ENCODE measurements around the gene SHISA4. TPM values are rescaled to one million over a fixed set of nuclear protein-coding genes. Genes with fewer than 3 reads are reported as not detected.
"Not testable (repeated sequence)": the region's sequence is repeated elsewhere in the genome, so short reads cannot be mapped to it uniquely, and the experiment has no call there.

The SHISA4 gene
- total RNA-seq, 1 donor from 2014 or later: 1.8 TPM

DNA sequence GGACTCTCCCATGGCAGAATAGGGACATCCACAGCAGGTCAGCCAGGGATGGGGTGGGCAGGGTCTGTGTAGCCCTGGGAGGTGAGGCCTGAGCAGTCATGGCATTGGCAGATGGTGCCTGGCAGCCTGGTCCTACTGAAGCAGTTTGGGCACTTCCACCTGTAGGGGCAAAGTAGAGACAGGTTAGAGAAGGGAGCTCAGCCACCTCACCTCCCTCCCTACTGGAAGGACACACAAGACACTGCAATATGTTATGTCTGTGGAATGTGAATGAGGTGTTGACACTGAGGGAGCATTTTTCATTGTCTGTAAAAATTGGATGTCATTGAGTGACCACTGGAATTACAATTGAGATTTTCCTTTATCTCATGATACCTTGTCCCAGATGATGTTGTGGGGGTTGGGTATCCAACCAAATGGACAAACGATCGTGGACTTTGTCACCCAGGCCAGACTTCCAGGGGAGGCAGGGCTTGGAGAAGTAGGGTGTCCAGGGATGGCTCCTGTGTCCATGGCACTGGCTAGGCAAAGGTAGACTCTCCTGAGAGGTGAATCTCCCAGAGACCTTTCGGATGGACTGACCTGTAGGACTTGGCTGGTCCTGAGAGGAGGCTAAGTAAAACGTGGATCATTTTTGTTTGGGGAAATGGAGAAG is 9.7 kb downstream of the SHISA4 start:
- intact Hi-C loops (cut with micrococcal nuclease): no loop called here

DNA sequence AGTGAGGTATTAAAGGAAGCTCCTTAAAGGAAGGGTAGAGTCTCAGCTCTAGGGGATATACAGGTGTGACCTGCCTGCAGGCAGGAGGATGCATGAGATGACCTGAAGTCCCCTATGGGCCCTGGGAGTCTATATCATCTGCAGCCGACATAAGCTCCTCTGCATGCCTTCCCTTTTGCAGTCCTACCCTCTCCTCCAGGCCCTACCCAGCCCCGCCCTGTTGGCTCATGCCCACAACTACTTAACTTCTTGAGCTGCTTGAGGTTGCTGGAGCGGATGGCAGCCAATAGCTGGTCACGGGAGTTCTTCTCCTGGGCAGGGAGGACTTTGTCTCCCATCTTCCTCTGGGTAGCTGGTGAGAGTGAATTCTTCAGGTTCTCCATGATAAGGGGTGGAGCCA is 10.3 kb downstream of the SHISA4 start:
- intact Hi-C loops (cut with micrococcal nuclease): no loop called here

DNA sequence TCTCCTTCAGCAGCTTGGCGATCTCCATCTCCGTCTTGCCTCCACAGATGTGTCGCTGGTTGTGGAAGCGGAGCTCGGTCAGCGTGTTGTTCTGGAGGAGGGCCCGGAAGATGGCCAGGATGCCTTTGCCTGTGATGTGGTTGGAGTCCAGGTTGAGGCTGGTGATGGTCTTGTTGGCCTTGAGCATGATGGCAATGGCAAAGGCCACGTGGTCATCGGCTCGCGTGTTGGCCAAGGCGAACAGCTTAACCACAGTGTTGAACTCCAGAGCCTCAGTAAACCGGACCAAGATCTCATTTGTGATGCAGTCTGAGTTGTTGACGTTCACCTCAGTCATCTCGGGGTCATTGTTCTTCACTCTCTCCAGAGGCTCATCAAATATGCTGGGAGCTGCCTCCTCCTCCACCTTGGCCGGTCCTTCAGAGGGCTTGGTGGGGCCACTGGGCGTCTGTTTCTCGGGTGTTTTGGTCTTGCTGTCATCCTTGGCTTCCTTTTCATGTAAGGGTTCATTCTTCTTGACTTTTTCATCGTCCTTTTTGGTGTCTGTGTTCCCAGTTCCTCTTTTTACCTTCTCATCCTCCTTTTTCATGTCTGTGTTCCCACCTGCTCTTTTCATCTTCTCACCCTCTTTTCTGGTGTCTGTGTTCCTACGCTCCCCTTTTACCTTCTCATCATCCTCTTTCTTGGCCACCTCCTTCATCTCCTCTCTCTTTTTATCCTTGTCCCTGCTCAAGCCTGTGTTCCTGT is 11.2 kb downstream of the SHISA4 start:
- intact Hi-C loops (cut with micrococcal nuclease): no loop called here

DNA sequence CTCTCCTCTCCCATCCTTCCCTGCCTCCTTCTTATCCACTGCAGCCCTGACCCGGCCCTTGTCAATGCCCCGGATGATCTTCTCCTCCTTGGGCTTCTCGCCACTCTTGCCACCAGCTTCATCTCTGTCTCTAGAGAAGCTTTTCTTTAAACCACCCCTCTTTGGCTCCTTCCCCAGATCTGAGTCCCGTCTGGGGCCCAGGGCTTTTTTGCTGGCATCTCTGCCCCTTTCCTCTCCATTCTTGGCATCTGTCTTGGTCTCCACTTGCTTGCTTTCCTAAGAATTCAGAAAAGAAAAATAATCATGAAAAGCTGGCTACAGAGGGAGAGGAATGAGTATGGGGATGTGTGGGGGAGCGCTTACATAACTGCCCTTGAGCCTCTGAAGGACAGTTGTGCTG is 11.8 kb downstream of the SHISA4 start:
- intact Hi-C loops (cut with micrococcal nuclease): no loop called here

DNA sequence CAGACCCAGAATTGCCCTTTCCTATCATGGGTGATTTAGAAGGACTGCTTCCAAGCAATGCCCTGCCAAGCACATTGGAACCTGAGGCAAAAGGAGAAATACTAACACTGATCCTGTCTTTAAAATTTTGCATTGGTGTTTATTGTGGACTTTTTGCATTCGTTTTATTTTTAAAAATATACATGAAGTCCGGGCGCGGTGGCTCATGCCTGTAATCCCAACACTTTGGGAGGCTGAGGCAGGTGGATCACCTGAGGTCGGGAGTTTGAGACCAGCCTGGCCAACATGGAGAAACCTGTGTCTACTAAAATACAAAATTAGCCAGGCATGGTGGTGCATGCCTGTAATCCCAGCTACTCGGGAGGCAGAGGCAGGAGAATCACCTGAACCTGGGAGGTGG is 12.3 kb downstream of the SHISA4 start:
- intact Hi-C loops (cut with micrococcal nuclease): not testable (repeated sequence)

DNA sequence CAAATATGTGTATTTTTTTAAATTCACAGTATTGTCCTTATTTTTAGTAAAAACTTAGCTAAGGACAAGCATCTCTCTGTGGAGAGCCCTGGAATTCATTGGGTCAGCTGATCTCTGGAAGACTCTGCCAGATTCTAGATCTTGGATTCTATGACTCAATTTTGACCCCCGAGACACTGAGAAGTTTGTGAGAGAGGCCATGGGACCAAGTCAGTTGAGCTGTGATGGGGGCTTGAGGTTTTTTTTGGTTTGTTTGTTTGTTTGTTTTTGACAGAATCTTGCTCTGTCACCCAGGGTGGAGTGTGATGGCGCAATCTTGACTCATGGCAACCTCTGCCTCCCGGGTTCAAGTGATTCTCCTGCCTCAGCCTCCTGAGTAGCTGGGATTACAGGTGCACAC is 13.5 kb downstream of the SHISA4 start:
- intact Hi-C loops (cut with micrococcal nuclease): no loop called here

DNA sequence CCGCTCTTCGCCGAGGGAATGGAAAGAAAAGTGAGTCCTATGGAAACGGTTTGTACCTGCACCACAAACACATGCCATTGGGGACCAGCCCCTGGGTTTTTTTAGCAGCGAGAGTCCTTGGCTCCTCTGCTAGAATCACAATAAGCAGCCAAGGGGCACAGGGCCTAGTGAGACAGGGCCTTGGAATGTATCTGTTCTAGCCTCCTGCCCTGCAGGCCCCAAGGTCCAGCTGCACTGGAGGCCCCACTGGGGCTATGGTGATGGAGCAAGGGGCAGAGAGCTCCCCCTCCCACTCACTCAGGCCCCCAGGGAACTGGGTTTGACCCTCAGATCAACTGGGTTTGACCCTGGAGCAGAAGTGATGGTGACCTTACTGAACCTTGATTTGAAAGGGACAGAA is 14.4 kb downstream of the SHISA4 start:
- intact Hi-C loops (cut with micrococcal nuclease): no loop called here

DNA sequence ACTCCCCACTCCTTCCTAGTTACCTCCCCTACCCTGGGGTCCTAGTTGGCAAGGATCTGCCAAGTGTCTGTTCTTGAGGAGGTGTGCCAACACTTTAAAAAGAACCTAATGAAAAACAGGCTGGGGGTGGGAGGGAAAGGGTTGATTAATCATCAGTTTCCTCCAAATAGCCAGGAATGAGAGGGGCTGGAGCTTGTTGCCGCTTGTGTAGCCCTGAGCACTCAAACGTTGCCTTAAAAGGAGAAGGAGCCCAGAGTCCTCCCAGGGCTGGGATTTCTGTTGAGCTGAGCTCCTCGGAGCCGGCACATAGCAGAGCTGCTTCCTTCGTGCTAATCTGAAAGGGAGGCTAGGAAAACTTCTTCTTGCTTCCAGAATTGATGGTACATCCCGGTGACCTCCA is 15.9 kb downstream of the SHISA4 start:
- intact Hi-C loops (cut with micrococcal nuclease): no loop called here

DNA sequence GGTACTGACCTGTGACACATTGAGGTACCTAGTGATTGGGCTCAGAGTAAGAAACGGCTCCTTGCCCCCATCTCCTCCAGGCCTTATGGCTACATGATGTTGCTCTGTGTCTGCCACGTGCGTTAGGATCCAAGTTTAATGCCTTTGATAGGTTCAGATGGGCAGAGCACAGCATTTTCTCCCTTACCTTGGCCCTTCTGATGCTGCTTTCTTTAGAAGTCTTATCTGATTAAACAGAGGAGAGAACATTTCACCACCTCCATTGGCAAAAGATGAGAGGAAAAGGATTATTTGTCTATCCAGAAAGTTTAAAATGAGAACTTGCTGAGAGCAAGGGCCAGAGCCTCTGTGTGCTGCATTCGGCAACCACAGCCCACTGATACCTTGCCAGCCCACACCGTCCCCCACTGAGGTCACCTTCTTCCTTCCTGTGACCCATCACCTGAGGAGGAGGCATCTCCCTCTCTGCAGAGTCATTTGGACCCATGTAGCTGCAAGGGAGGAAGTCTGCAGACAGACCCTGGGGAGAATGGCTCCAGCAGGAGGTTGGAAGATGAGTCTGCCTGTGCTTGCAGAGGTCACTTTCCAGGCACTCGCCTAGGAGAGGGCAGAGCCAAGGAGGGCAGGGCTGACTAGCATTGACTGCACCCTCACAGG is 16.7 kb downstream of the SHISA4 start:
- intact Hi-C loops (cut with micrococcal nuclease): no loop called here

DNA sequence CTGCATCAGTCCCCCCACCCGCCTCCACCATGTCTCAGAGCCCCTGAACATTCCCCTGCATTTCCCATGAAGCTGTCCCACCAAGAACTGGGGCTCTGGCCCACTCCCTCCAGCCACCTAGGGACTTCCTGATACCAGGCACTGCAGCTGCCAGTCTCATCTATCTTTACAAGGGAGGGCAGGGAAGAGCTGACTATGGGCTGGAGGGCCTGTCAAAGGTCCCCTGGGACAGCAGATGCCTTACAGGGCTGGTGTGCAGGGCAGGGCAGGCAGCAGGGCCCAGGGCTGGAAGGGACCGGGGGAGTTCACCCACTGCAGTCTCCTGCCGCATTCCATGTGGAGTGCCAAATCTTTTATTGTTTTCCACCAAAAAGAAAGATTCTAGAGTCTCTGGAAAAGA is 17.6 kb downstream of the SHISA4 start:
- intact Hi-C loops (cut with micrococcal nuclease): no loop called here

DNA sequence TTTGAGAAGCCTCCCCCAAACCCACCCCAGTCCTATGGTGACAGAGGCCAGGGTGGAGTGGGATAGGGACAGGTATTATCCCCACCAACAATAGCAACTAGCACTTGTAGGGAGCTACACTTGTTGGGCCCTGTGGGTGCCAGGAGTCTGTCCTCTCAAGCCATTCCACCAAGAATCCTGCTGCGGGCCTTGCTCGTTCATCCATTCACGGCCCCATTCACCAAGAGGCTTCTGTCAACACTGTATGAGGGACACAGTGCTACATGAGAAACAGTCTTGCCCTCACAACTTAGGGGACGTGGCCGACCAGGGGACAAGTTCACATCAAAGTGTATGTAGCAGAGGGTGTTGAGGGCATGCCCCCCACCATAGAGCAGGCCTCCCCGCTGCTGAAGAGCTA is 18.9 kb downstream of the SHISA4 start:
- intact Hi-C loops (cut with micrococcal nuclease): no loop called here

DNA sequence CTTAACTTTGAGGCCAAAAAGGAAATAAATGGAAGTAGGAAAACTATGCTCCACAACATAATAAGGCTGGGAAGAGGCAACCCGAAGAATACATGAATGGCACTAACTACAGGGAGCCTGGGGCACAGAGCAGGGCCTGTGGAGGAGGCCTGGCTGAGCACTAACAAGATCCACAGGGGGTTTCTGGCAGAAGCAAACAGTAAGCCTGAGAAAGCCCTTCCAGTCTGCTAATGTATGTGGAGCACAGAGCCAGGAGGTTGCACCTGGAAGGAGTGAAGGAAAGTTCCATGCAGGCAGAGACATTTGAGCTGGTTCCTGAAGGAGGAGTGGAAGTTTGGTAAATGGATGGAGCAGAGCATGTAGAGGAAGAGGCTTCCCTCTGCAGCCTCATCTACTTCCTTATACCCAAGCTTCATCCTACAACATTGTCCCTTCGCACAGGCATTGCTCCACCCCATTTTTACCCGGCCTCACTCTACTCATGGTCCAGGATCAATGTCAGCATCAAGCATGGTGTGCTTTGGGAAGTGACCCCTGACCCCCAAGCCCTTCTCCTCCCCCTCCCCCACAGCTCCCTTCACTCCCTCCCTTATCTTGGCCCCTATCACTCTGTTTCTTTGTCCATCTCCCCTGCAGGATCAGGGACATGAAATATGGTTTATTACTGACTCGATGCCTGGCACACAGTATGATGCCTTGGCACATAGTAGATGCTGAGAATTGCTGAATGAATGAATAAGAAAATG is 23.3 kb downstream of the SHISA4 start:
- intact Hi-C loops (cut with micrococcal nuclease): no loop called here

DNA sequence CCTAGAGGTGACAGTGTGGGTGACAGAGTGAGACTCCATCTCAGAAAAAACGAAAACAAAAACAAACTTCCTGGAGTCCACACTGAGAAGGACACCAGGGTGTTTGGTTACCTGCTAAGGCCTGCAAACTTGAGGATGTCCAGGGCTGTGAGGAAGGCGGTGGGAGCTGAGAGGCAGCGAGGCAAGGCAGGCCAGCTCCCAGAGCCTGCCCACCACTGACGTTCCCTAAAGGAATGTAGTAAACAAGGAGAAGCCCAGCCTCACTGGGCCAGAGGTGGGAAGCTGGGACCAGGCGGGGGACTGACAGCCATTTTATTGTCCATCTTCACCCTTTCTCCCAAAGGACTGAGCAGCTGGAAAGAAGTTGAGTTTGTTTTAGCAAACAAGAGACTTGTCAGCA is 24.1 kb downstream of the SHISA4 start:
- intact Hi-C loops (cut with micrococcal nuclease): no loop called here

DNA sequence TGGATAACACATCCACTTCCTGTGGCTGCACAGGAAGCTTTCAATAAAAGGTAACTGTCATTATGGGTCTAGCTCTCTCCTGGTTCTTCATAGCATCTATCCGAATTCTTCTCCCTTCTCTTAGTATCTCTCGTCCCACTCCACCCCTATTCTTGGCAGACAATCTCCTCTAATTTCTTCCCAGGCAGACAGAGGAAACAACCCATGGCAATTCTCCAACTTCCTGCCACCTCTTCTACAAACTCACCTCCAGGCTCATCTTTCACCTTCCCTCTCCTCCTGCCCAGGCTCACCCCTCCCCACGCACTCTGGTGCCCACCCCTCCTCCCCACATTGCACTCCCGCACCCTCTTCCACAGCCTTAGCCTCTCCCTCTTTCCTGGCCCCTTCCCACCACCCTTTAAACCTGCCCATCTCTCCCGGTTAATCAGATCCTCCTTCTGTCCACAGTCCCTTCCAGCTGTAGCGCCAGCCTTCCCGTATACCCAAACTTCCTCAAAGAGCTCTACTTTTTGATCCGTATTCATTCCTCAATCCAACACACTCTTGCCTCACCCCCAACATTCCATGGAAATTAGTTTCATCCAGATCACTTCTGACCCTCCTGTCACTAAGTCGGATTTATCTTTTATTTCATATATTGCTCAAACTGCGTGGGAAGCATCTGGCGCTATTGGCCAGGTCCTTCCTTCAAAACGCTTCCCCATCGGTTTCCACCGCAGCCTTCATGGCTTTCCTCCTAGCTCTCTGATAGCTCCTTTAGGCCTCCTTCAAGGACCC is 25.9 kb downstream of the SHISA4 start:
- intact Hi-C loops (cut with micrococcal nuclease): no loop called here

DNA sequence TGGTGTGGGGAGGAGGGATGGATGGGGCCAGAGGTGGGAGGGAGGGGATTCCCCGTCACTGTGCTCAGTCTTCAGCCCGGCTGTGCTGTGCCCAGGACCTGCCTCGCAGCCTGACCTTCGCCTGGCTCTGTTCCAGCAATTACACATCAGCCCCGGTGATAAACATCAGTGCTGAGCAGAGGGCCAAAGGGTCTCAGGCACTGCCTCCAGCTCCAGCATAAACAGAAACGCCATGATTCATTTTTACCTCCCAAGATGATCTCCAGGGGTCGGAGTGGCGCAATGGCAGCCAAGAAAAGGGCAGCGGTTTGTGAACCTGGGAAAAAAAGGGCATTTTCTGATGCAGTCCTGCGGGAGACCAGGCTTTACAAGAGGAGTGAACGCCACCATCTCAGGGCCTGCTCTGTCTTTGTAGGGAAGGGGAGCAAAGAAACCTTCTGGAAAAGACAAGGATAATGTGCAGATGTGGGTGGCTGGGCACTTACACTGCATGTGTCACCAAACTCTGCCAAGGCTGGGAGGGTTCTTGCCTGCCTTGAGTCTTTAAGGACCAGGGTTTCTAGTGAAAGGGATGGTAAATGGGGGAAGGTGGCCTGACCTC is 28.1 kb downstream of the SHISA4 start:
- intact Hi-C loops (cut with micrococcal nuclease): no loop called here

DNA sequence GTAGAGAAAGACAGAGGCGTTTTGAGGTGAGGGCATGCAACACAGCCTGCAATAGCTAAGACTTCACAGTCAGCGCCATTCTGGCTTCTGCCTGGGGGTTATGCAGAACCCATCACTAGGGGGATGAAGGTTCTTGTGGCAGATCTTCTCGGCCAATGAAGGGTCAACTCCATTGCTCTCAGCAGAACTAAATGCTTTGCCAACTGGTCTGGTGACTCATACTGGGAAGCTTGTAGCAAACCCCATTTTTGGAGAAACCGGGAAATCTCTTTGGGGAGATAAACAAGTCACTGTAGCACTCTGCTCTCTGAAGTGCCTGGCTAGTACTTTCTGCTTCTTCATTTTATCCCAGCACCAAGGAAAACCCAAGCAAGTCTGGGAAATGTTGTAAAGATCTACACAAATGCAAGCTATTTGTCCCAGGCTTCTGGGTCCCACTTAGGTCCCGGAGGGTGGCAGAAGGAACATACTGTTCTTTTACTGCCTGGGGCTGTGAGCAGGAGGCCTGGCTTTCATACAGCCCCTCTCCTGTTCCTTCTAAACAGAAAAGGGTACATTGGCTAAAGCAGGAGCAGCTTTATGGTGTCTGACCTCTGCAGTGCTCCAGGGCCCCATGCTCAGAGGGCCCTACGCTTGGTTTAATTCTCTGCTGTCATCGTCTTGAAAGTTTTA is 28.8 kb downstream of the SHISA4 start:
- intact Hi-C loops (cut with micrococcal nuclease): no loop called here

DNA sequence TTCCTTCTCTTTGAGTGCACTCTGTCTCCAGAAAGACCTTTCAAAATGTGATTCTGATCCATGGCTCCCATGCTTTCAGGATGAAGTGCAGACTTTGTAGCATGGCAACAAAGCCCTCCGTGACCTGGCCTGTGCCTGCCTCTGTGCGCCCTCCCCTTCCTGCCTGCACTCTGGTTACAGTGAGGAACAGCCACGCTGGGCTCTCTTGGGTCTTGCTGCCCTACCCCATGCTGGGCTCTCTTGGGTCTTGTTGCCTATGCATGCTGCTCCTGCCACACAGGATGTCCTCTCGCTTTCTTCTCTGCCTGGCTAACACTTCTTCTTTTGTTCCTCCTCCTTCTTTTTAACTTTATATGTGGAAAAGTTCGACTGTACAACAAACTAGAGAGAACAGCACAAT is 29.6 kb downstream of the SHISA4 start:
- intact Hi-C loops (cut with micrococcal nuclease): no loop called here

DNA sequence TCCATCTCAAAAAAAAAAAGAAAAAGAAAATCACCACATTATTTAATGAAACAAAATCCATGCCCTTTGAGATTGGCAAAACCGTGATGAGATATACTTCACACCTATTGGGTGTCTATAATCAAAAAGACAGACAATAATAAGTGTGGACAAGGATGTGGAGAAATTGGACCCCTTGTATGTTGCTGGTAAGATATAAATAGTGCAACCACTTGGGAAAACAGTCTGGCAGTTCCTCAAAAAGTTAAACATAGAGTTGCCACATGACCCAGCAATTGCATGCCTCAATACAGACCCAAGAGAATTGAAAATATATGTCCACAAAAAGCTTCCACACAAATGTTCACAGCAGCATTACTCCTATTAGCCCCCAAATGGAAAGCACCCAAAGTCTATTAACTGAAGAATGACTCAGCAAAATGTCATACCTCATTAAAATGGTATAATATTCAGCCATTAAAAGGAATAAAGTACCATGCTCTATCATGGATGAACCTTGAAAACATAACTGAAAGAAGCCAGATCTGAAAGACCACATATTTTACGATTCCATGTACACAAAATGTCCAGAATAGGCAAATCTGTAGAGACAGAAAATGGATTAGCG is 33.4 kb downstream of the SHISA4 start:
- intact Hi-C loops (cut with micrococcal nuclease): no loop called here

DNA sequence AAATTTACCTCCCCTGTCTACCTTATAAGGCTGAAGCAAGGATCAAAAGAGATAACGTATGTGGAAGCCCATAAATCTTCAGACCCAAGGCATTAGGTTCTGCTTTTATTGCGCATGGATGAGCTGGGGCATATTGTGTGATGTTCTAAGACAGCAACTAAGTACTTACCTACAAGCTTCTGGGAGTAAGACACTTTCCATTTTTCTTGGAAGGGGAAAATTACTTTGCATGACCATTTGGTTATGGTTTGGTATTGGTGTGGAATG is 36.5 kb downstream of the SHISA4 start:
- intact Hi-C loops (cut with micrococcal nuclease): no loop called here

DNA sequence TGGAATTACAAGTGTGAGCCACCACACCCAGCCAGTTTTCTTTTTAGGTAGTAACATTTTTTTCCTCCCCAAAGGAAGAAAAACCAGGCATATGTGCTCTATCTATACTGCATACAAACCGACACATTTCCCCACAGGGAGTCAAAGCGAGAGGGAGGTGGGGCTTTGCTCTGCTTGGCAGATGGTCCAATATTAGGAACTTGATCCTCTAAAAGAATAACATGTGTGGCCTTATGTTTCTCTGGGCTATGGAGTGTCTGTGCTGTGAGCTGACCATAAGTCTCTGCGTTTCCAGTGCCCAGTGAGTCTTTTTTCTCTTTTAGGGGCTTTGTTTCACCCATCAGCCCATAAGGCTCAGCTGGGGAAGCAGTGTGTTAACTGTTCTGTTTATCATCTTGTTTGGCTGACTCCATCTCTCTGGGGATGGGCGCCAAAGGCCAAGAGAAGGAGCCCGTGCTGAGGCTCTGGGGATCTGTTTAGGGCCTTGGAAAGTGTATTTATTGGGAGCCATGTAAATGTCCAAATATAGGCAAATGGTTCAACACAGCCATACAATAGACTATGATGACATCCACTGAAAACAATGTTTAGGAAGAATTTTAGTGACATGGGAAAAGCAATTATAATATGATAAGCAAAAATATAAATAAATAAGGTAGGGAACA is 37.4 kb downstream of the SHISA4 start:
- intact Hi-C loops (cut with micrococcal nuclease): no loop called here

Measured in T-helper 1 cell treated with Interleukin-12 subunit alpha and Interleukin-12 subunit beta and Interleukin-4 antibody, amounts not matched to agents 30 ng/mL and 1 ng/mL, for 36 hours (primary cell).